Kidney (tissue), 14 donors: Measurements from ENCODE around the gene MAU2. TPM values are rescaled to one million over a fixed set of nuclear protein-coding genes. Genes with fewer than 3 reads are reported as not detected.

Experiments
- DNase-seq, 5 donors: peaks; one replicate each; pipeline ENCODE4 v3.0.0-alpha.2; 2013 to 2020
- FAIRE-seq: peaks from 2 replicates; lab custom pipeline; 2012; peaks lifted over from hg19 to GRCh38; lab: Jason Lieb, UNC
- H3K27ac ChIP-seq, 2 donors: one replicate each; pipeline ENCODE4 v1.7.0; 2013; ENCODE audit warnings: low read depth in 2 of 2, low read length in 2 of 2, inconsistent platforms in 1 of 2
- H3K27me3 ChIP-seq: one replicate; pipeline ENCODE4 v1.7.1; 2013; ENCODE audit warnings: low read length, inconsistent platforms; ENCODE audit not compliant: control insufficient read depth, insufficient read depth
- H3K36me3 ChIP-seq, 3 donors: one replicate each; pipeline versions ENCODE4 v1.7.0 to v1.7.1; 2013; ENCODE audit warnings: low read length in 3 of 3, control low read depth in 1 of 3, inconsistent platforms in 1 of 3; ENCODE audit not compliant: insufficient read depth in 3 of 3, control insufficient read depth in 2 of 3
- H3K4me1 ChIP-seq, 3 donors: one replicate each; pipeline versions ENCODE4 v1.7.0 to v1.7.1; 2013; ENCODE audit warnings: low read length in 3 of 3, inconsistent platforms in 1 of 3, low read depth in 1 of 3; ENCODE audit not compliant: control insufficient read depth in 2 of 3, insufficient read depth in 2 of 3
- H3K4me3 ChIP-seq, 3 donors: one replicate each; pipeline versions ENCODE4 v1.7.0 to v1.8.1; 2013; ENCODE audit warnings: low read length in 3 of 3, control low read depth in 1 of 3, inconsistent platforms in 1 of 3
- H3K9ac ChIP-seq, 3 donors: one replicate each; pipeline versions ENCODE4 v1.7.0 to v1.7.1; 2013; ENCODE audit warnings: low read length in 3 of 3, control low read depth in 1 of 3, inconsistent platforms in 1 of 3
- H3K9me3 ChIP-seq, 3 donors: one replicate each; pipeline versions ENCODE4 v1.7.0 to v1.7.1; 2013; ENCODE audit warnings: low read length in 3 of 3, control low read depth in 1 of 3, inconsistent platforms in 1 of 3; ENCODE audit not compliant: control insufficient read depth in 2 of 3, insufficient read depth in 1 of 3
- intact Hi-C: fragments of 100-400 bp; cut with DNase I; formaldehyde crosslinking; loops from one replicate; pipeline ENCODE4 v1.11.1; 2022
- polyA plus RNA-seq: library from polyadenylated mRNA; stranded (reverse); fragments of 350-450 nt; fragmentation: Illumina TruSeq; extraction: RNeasy Lipid Tissue Mini Kit (QIAGEN cat#74804); gene quantifications from one replicate; pipeline ENCODE4 v1.2.3, GENCODE V29; 2014; ENCODE audit warnings: low read depth, low replicate concordance; ENCODE audit not compliant: insufficient read depth
- total RNA-seq: library from RNA; stranded (reverse); fragmentation: NEBNext Ultra II Directional; extraction: Animal tissue kit (Norgen Biotek cat#: 25700); gene quantifications from one replicate; pipeline ENCODE4 v1.2.1, GENCODE V29; 2021
- TF ChIP-seq, protein P1 (sequence below): IDR thresholded peaks from 3 replicates; pipeline ENCODE4 v1.5.1; 2012; ENCODE audit warnings: mild to moderate bottlenecking, moderate library complexity, borderline replicate concordance; ENCODE audit not compliant: insufficient read depth; ENCODE audit errors: extremely low read depth
- donor health status: control.
- donor health status: control.
- donor health status: control.
- donor health status: control.
- donor health status: control.
- donor health status: DM: yes; HTN: yes; CAD: no.
- donor health status: Normal renal cell carcinoma (clear cell type).

Gene MAU2
- total and polyA plus RNA-seq, 2 donors from 2014 or later = 12.3 to 69.8 TPM

- FAIRE-seq = no peak
- TF ChIP-seq, protein P1, sequence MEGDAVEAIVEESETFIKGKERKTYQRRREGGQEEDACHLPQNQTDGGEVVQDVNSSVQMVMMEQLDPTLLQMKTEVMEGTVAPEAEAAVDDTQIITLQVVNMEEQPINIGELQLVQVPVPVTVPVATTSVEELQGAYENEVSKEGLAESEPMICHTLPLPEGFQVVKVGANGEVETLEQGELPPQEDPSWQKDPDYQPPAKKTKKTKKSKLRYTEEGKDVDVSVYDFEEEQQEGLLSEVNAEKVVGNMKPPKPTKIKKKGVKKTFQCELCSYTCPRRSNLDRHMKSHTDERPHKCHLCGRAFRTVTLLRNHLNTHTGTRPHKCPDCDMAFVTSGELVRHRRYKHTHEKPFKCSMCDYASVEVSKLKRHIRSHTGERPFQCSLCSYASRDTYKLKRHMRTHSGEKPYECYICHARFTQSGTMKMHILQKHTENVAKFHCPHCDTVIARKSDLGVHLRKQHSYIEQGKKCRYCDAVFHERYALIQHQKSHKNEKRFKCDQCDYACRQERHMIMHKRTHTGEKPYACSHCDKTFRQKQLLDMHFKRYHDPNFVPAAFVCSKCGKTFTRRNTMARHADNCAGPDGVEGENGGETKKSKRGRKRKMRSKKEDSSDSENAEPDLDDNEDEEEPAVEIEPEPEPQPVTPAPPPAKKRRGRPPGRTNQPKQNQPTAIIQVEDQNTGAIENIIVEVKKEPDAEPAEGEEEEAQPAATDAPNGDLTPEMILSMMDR = peak; percentile 75
- Histone ChIP-seq H3K27me3 (no peaks in the 10 kb centered on the region), H3K9me3 (no peaks in the 10 kb centered on the region), H3K9ac (no peak overlapping the region), H3K36me3 (peaks cover 3 to 63% (median 49%) of the 10 kb centered on the region in 3 donors), H3K4me1 (no peaks in the 10 kb centered on the region), H3K4me3 (no peak overlapping the region), H3K27ac (no peak overlapping the region)
- DNase-seq = peak in 4 of 5 donors; percentile 65 to 80 (median 76)
- intact Hi-C loops = no loop called here
Observed at GRCh38 chr19:19342086-19343015, 21.7 kb downstream of the MAU2 start.

- Histone ChIP-seq H3K9ac (no peak overlapping the region), H3K27ac (no peak overlapping the region), H3K27me3 (no peaks in the 10 kb centered on the region), H3K36me3 (peaks cover 3 to 63% (median 51%) of the 10 kb centered on the region in 3 donors), H3K9me3 (no peaks in the 10 kb centered on the region), H3K4me3 (no peak overlapping the region), H3K4me1 (no peaks in the 10 kb centered on the region)
- TF ChIP-seq, protein P1 = no peak
- DNase-seq (no peak), FAIRE-seq (no peak)
- intact Hi-C loops = no loop called here
Observed at GRCh38 chr19:19343016-19343362, 22.4 kb downstream of the MAU2 start.

GRCh38 chr19:19343762-19344161, 23.1 kb downstream of the MAU2 start:
- no peak overlapping the region for H3K27ac ChIP-seq
- no peak for DNase-seq
- H3K4me1 ChIP-seq = no peaks in the 10 kb centered on the region
- FAIRE-seq = no peak
- no peak overlapping the region for H3K4me3 ChIP-seq
- no peak overlapping the region for H3K9ac ChIP-seq
- H3K9me3 ChIP-seq = no peaks in the 10 kb centered on the region
- intact Hi-C loops = no loop called here
- TF ChIP-seq, protein P1 = no peak
- H3K36me3 ChIP-seq = peaks cover 3 to 60% (median 43%) of the 10 kb centered on the region in 3 donors
- H3K27me3 ChIP-seq = no peaks in the 10 kb centered on the region
